Measurements from ENCODE around the gene HSF4.

HSF4 gene

DNA sequence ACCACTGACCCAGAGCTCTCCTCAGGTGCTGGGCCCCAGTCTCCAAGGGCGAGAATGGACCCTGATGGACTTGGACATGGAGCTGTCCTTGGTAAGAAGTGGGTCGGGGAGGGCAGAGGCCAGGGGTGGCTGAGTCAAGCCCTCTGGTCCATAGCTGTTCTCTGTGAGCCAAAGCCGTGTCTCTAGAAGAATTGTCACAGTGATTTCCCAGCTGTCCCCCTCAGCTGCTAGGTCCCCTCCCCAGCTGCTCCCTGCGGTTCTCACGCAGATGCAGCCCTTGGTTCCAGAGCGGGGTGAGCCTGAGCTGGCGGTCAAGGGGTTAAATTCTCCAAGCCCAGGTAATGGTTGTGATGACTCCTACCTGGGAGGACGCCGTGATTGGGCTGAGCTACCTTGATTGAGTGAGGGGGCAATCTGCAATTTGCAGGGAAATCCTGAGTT, 4.5 kb downstream of the HSF4 start:
- no peak for DNase-seq

DNA sequence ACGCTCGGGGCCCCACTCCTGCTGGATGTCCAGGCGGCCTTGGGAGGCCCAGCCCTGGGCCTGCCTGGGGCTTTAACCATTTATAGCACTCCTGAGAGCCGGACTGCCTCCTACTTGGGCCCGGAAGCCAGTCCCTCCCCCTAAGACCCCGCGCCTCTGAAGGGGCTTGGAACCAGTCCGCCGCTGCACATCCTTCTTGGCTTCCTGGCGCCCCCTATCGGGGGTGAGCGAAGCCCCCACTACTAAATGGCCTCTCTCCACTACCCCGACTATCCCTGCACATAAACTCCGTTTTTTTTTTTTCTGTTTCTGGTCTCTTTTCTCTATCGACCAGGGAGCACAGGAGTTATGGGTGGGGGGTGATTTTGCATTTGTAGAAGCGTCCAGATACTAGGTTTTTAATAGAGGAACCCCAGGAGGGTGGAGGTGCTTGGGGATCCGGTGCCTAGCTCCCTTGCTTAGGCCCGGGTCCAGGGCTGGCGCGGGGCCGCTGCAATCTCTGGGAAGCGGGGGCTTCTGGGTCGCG, 5.2 kb downstream of the HSF4 start:
- peak; percentile 48 to 80 for DNase-seq

DNA sequence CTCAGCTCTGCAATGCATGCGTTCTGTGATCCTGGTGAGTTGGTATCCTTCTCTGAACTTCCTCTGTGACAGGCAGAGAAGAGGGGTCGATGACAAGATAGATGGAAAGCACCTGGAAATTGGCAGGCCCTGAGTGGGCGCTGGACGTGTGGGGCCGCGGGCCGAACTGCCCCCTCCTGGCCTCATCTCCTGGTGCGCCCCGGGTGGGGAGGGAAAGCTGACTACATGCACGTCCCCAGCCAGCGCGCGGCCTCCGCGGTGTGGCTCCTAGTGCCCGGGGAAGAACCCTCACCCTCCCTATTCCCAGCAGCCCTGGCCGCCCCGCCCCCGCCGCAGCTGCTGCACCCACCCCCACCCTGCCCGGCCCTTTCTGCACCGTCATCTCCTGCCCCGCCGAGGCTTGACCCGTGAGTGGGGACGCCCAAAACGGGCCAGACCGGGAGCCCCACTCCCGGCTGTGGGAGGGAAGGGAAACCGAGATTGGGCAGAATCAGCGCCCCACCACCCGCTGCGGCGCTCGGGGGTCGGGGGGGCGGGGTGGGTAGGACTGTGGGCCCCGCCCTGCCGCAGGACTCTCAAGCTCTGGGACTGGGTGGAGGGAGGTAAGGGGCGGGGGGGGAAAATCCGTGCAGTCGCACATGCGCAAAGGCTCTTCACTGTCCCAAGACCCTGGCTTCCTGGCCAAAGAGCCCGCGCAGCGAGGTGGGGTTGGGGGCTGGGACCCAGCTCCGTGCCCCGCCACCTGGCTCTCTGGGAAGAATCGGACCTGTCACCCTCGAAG, 5.8 kb downstream of the HSF4 start, which contains the start of gene NOL3:
TSS of gene NOL3 (plus strand) at position 371 of the 781 bp plus-strand sequence.
- DNase-seq, result peak; percentile 84 to 91

DNA sequence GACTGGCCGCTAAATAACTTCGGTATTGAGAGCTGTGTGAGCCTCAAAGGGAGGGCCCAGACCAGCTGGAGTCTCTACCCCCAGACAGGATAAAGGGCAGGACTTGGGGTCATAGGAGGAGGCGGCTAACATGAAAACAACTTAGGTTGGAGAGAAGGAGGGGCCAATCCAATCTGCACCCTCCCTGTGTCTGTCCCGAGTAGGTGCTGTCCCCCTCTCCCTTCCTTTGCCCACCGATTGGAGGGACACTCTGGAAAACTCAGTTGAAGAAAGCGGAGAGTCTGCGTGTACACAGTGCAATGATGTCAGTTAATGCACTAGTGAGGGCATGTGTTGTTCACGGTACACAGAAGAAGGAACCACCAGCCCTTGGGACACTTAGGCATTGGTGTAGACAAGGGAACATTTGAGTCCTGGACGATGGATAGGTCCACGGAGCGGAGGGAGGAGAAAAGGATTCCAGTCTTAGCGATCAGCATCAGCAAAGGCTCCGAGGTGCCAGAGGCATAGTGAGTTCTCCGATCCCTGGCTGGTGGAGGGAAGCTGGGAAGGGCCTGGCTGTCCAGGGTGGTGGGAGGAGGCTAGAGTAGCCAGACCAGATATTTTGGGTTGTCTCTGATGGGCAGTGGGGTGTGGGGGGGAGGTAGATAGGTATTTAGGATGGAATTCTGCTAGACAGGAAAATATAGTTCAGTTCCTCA, 6.6 kb downstream of the HSF4 start:
- no peak for DNase-seq

DNA sequence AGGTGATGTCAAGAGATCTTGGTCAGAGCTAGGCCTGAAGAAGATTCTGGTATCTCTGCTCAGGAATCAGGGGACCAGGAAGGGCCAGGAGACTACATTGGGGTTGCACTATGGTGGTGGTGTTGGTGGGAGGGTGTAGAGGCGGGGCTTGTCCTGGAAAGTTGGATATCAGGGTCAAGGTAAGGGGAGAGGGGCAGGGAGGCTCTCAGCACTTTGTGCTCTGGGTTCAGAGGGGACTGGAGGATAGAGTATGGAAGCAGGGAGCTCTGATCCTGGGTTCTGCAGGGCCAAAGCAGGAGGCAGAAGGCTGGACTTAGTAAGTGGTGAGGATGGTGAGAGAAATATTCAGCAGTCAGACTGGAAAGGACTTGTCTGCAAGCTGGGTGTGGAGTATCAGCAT, 8.8 kb downstream of the HSF4 start:
- no peak for DNase-seq

GRCh38 chr16:67173808-67174705, 9.5 kb downstream of the HSF4 start:
- peak; percentile 66 to 84 for DNase-seq

DNA sequence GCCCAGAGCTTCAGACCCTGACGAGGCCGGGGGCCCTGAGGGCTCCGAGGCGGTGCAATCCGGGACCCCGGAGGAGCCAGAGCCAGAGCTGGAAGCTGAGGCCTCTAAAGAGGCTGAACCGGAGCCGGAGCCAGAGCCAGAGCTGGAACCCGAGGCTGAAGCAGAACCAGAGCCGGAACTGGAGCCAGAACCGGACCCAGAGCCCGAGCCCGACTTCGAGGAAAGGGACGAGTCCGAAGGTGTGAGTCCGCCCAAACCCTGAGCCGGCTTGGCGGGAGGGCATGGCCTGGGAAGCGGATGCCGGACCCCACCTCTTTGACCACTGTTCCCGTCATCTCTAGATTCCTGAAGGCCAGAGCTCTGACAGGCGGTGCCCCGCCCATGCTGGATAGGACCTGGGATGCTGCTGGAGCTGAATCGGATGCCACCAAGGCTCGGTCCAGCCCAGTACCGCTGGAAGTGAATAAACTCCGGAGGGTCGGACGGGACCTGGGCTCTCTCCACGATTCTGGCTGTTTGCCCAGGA, 10.2 kb downstream of the HSF4 start:
- DNase-seq, result no peak

- DNase-seq, result no peak
These were observed 12.1 kb downstream of the HSF4 start for GRCh38 chr16:67176662-67177061.

GRCh38 chr16:67177743-67178699, 13.5 kb downstream of the HSF4 start:
- no peak for DNase-seq

DNA sequence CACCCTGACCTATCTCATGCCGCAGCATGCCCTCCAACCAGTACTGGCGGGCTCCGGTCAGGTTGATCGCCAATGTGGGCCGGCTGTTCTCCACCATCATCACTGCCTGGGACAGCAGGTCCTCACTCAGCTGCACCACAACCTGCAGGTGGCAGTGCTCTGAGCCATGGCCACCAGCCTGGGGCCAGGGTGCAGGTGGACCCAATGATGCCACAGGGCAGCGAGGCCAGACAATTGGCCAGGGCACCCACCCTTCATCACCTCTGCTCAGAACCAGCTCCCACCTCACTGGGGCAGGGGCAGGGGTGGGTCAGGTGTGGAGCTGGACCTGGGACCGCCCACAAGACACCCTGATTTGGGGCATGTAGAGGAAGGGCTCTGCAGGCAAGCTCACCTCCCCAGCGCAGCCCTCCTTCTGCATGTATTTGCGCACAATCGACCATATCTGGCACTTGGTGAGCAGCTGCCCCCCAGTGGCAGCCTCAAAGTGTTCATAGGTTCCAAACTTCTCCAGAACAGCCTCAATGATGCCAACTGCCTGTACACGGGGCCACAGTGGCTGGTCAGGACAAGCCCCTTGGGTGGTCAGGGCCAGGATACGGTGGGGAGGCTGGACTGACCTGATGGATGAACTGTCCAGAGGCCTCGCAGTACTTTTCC, 15.0 kb downstream of the HSF4 start:
- DNase-seq, result peak; percentile 16 to 32

GRCh38 chr16:67180166-67180565, 15.6 kb downstream of the HSF4 start:
- DNase-seq, result no peak

GRCh38 chr16:67181346-67181745, 16.8 kb downstream of the HSF4 start:
- DNase-seq, result no peak

GRCh38 chr16:67182288-67182687, 17.7 kb downstream of the HSF4 start:
- DNase-seq, result no peak

GRCh38 chr16:67183284-67183626, 18.7 kb downstream of the HSF4 start:
- no peak for DNase-seq

GRCh38 chr16:67183627-67184452, 19.3 kb downstream of the HSF4 start, which contains the start of gene MATCAP1:
Gene MATCAP1 (minus strand): TSS chr16:67183963. CDS start chr16:67180610, 3,353 bp downstream.
- DNase-seq, result peak; percentile 99

DNA sequence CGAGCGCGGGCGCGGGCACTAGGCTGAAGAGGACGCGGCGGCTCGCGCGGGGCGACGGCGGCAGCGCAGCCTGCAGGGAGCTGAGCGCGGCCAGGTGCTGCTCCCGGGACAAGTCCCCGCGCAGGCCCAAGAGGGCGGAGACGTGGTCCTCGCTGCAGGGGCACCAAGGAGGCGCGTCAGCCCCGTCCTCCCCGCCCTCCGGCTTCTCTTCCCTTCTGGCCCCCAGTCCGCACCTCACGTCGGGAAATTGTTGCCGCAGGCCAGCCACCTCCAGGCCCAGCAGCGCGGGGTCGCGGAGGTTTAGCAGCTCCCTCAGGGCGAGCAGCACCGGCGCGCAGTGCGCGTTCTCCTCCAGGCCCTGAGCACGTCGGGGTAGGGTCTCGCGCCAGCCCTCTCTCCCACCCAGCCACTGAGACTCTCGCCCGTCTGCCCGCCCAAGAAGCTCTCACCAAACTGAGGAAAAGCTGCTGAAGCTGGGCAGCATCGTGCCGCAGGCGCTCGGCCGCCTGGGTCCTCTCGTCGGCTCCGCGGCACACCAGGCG, 20.0 kb downstream of the HSF4 start:
- DNase-seq, result peak; percentile 33 to 75

- peak; percentile 64 to 80 for DNase-seq
These were observed 20.6 kb downstream of the HSF4 start for GRCh38 chr16:67184995-67185650.

DNA sequence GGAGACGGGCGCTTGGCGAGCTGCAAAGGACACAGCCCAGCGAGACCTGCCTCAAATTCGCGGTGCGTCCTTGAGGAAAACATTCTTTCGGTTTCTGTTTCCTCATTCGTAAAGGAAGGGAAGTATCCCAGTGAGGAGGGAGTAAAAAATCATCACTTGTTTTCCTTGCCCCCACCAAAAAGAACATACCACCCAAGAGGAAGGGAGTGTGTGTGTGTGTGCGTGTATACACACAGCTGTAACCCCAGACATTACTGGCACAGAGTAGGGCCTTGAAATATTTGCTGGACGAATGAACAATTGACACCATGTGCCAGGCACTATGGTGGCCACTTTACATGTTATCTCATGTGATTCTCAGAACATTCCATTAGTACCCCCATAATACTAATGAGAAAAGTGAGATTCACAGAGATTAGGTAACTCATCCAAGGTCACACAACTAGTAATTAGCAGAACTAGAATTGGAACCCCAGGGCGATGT, 21.1 kb downstream of the HSF4 start:
- no peak for DNase-seq

DNA sequence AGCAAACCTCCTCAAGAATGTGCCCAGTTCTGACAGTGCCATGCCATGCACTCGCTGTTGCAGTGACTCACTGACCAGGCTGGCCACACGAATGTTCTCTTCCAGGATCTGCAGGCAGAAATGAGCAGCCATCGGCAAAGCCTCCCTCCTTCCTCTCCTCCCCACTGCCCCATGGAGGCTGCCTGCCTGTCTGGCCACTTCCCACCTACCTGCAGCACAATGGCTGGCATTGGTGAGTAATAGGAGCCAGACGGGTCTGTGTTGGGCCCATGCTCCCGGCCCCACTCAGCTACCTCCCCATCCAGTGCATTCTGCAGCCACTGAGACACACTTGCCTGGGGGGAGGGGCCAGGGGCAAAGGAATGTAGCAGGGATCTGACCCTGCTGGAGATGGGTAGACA, 22.0 kb downstream of the HSF4 start:
- no peak for DNase-seq
